Measurements from ENCODE around the gene KAZN. TPM values are rescaled to one million over a fixed set of nuclear protein-coding genes. Genes with fewer than 3 reads are reported as not detected.
A peak's percentile ranks its signal among the peaks of the same experiment; 100 is the strongest.

The KAZN gene
- total RNA-seq, 1 donor from 2014 or later = 11.6 TPM

DNA sequence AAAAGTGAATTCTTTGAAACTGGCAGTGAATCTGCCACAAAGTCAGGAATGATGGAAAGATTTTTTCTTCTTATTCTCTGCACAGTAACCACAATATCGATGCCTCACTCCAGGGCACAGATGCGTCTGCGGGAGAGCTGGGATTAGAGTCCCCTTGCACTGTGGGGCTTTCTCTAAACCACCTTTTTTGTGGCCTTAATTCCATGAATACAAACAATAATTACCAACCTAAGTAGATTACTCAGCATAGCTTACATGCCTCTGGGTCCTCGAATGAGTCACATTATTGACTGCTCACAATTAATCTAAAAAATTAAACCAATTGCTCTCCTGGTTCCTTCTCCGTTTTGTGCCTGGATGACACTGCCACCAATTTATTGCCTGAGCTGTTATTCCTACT, 125.8 kb downstream of the KAZN start:
- no peak for DNase-seq (ENCODE audit: low read depth, low spot score)
- Mint-ChIP-seq H3K27me3 (ENCODE audit: low read depth) (no peaks in the 10 kb centered on the region), H3K27ac (ENCODE audit: unreplicated experiment) (peak overlapping the region; percentile 27), H3K36me3 (ENCODE audit: low read depth) (no peaks in the 10 kb centered on the region), H3K4me1 (no peaks in the 10 kb centered on the region), H3K4me3 (no peak overlapping the region), H3K9me3 (peaks cover 3% of the 10 kb centered on the region)
- TF ChIP-seq, protein P1, sequence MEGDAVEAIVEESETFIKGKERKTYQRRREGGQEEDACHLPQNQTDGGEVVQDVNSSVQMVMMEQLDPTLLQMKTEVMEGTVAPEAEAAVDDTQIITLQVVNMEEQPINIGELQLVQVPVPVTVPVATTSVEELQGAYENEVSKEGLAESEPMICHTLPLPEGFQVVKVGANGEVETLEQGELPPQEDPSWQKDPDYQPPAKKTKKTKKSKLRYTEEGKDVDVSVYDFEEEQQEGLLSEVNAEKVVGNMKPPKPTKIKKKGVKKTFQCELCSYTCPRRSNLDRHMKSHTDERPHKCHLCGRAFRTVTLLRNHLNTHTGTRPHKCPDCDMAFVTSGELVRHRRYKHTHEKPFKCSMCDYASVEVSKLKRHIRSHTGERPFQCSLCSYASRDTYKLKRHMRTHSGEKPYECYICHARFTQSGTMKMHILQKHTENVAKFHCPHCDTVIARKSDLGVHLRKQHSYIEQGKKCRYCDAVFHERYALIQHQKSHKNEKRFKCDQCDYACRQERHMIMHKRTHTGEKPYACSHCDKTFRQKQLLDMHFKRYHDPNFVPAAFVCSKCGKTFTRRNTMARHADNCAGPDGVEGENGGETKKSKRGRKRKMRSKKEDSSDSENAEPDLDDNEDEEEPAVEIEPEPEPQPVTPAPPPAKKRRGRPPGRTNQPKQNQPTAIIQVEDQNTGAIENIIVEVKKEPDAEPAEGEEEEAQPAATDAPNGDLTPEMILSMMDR (conservative IDR thresholded peaks at IDR 0.05) = no peak

DNA sequence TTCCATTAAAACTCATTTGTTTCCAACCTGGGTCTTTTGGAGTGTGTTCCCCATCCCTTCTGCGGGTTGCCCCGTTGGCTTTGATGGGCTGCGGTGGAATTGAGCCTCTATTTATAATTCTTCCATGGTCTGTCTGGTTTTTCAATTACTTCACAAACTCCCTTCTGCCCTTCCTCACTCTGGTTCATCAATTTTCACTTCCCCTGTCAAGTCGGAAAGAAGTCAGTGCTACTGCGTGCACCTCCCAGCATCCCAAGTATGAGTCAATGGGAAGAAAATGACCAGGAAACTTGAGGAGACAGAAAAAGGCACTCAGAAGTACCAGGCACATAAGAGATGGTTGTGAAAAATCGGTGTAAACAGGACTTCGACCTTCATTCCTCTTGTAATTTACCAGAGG, 126.2 kb downstream of the KAZN start:
- no peak for DNase-seq (ENCODE audit: low read depth, low spot score)
- Mint-ChIP-seq H3K27me3 (ENCODE audit: low read depth) (no peaks in the 10 kb centered on the region), H3K9me3 (peaks cover 3% of the 10 kb centered on the region), H3K4me1 (no peaks in the 10 kb centered on the region), H3K27ac (ENCODE audit: unreplicated experiment) (no peak overlapping the region), H3K4me3 (no peak overlapping the region), H3K36me3 (ENCODE audit: low read depth) (no peaks in the 10 kb centered on the region)
- TF ChIP-seq, protein P1 (conservative IDR thresholded peaks at IDR 0.05) = no peak

DNA sequence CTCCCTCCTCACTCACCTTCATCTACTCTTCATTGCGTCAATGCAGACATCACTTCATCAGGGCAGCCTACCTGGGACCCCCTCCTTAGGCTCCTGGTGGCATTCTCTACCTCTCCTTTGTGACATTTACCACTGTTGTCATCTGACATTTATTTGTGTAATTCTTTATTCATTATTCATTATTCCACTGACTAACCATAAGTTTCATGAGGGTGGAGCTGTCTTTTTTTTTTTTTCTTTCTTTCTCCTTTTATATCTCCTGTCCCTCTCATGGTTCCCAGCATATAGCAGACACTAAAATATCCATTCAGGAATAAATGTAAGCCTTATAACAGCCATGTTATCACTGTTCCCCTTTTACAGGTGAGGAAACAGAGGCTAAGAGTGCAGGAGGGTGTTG, 126.8 kb downstream of the KAZN start:
- H3K4me3 Mint-ChIP-seq = no peak overlapping the region
- H3K9me3 Mint-ChIP-seq = peaks cover 3% of the 10 kb centered on the region

DNA sequence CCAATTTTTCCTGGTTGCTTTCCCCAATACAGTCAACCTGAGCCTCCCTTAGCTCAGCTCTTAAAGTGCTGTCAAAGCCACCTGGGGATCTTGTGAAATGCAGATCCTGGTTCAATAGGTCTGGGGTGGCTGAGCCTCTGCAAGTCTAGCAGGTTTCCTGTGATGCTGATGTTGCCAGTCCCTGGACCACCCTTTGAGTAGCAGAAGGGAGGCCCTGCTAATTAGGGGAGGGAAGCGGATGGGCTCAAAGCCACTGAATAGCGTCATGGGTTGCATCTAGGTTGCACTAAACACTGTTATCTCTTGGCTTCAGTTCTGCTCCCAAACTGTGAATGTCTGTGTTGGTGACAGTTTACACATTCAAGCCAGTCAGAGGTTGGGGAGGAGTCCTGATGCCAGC, 127.2 kb downstream of the KAZN start:
- Mint-ChIP-seq H3K9me3 (no peaks in the 10 kb centered on the region), H3K27ac (ENCODE audit: unreplicated experiment) (no peak overlapping the region), H3K27me3 (ENCODE audit: low read depth) (no peaks in the 10 kb centered on the region), H3K4me1 (no peaks in the 10 kb centered on the region), H3K4me3 (no peak overlapping the region), H3K36me3 (ENCODE audit: low read depth) (no peaks in the 10 kb centered on the region)
- TF ChIP-seq, protein P1 (conservative IDR thresholded peaks at IDR 0.05) = no peak
- no peak for DNase-seq (ENCODE audit: low read depth, low spot score)

More for the DNA sequence above, 126.8 kb downstream of the KAZN start:
- TF ChIP-seq, protein P1 (conservative IDR thresholded peaks at IDR 0.05) = no peak
- H3K36me3 Mint-ChIP-seq (ENCODE audit: low read depth) = no peaks in the 10 kb centered on the region
- no peaks in the 10 kb centered on the region for H3K27me3 Mint-ChIP-seq (ENCODE audit: low read depth)
- no peaks in the 10 kb centered on the region for H3K4me1 Mint-ChIP-seq
- no peak for DNase-seq (ENCODE audit: low read depth, low spot score)
- H3K27ac Mint-ChIP-seq (ENCODE audit: unreplicated experiment) = no peak overlapping the region

DNA sequence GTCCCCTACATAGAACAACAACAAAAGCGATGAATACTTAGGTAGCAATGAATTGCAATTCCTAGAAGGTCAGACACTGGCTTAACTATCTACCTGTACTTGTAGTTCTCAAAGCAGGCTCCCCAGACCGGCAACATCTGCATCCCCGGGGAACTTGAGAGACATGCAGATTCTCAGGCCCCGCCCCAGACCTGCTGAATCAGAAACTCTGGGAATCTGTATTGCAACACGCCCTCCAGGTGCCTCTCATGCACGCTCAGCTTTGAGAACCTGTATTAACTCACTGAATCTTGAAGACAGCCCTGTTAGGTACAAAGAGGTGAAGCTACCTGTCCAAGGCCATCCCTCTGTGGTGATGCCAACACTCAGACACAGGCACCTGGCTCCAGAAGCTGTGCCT, 128.1 kb downstream of the KAZN start:
- H3K36me3 Mint-ChIP-seq (ENCODE audit: low read depth) = no peaks in the 10 kb centered on the region
- no peak for DNase-seq (ENCODE audit: low read depth, low spot score)

More for the DNA sequence above, 128.1 kb downstream of the KAZN start:
- no peaks in the 10 kb centered on the region for H3K9me3 Mint-ChIP-seq
- no peaks in the 10 kb centered on the region for H3K27me3 Mint-ChIP-seq (ENCODE audit: low read depth)
- peaks cover 2% of the 10 kb centered on the region for H3K4me1 Mint-ChIP-seq
- H3K4me3 Mint-ChIP-seq = no peak overlapping the region
- H3K27ac Mint-ChIP-seq (ENCODE audit: unreplicated experiment) = no peak overlapping the region
- TF ChIP-seq, protein P1 (conservative IDR thresholded peaks at IDR 0.05) = no peak

Data from neural crest cell (in vitro differentiated cells).